NCI-H2029 treated with DMSO at 0.1 percent for 48 hours (cell line): ENCODE results near the gene CCDC73.
A peak's percentile ranks its signal among the peaks of the same experiment; 100 is the strongest.
"Not testable (repeated sequence)": the region's sequence is repeated elsewhere in the genome, so short reads cannot be mapped to it uniquely, and the experiment has no call there.

Source experiments
- DNase-seq: peaks from one replicate; lab custom pipeline; 2025; lab: John Stamatoyannopoulos, UW

The CCDC73 gene

GRCh38 chr11:32794439-32794838 lies at the start of gene CCDC73:
TSS of gene CCDC73 (minus strand) at chr11:32794662. CDS start at chr11:32760243, 34,419 bp downstream.
- DNase-seq: no peak

- no peak for DNase-seq
Measured at GRCh38 chr11:32843544-32843943, 49.1 kb upstream of the CCDC73 start.

- no peak for DNase-seq
Measured at GRCh38 chr11:32840587-32840986, 46.1 kb upstream of the CCDC73 start.

GRCh38 chr11:32839308-32839707 lies 44.8 kb upstream of the CCDC73 start:
- no peak for DNase-seq

- no peak for DNase-seq
Measured at GRCh38 chr11:32838505-32839274, 44.2 kb upstream of the CCDC73 start.

- no peak for DNase-seq
Measured at GRCh38 chr11:32836946-32837345, 42.5 kb upstream of the CCDC73 start.

GRCh38 chr11:32833921-32834320 lies 39.5 kb upstream of the CCDC73 start:
- DNase-seq: no peak

- no peak for DNase-seq
Measured at GRCh38 chr11:32831221-32831620, 36.8 kb upstream of the CCDC73 start.

- DNase-seq: no peak
Measured at GRCh38 chr11:32830796-32831195, 36.3 kb upstream of the CCDC73 start.

GRCh38 chr11:32830413-32830738 lies 35.9 kb upstream of the CCDC73 start:
- DNase-seq: peak; percentile 30

GRCh38 chr11:32829680-32830412 lies 35.4 kb upstream of the CCDC73 start, which contains the start of gene PRRG4:
TSS of gene PRRG4 (plus strand) at chr11:32829927. CDS start at chr11:32830530, 603 bp downstream.
- DNase-seq: peak; percentile 82

- peak; percentile 82 for DNase-seq
Measured at GRCh38 chr11:32829157-32829679, 34.8 kb upstream of the CCDC73 start.

GRCh38 chr11:32827276-32827675 lies 32.8 kb upstream of the CCDC73 start:
- DNase-seq: no peak

GRCh38 chr11:32826113-32826512 lies 31.7 kb upstream of the CCDC73 start:
- DNase-seq: no peak

GRCh38 chr11:32823617-32824016 lies 29.2 kb upstream of the CCDC73 start:
- not testable (repeated sequence) for DNase-seq

GRCh38 chr11:32821917-32822560 lies 27.6 kb upstream of the CCDC73 start:
- no peak for DNase-seq

GRCh38 chr11:32821517-32821916 lies 27.1 kb upstream of the CCDC73 start:
- no peak for DNase-seq

GRCh38 chr11:32820497-32820896 lies 26.0 kb upstream of the CCDC73 start:
- no peak for DNase-seq

GRCh38 chr11:32819187-32819586 lies 24.7 kb upstream of the CCDC73 start:
- no peak for DNase-seq

- DNase-seq: no peak
Measured at GRCh38 chr11:32817852-32818183, 23.4 kb upstream of the CCDC73 start.

- DNase-seq: no peak
Measured at GRCh38 chr11:32817181-32817851, 22.9 kb upstream of the CCDC73 start.

GRCh38 chr11:32809313-32809712 lies 14.9 kb upstream of the CCDC73 start:
- peak; percentile 34 for DNase-seq
